ENCODE measurements around the gene ZNF12.

GRCh38 chr7:6641305-6642035, 65.3 kb downstream of the ZNF12 start:
- TF ChIP-seq POLR2A (IDR thresholded peaks at IDR 0.05; ENCODE audit: low read length), result no peak
- no peak for TF ChIP-seq GATA1 (IDR thresholded peaks at IDR 0.05; ENCODE audit: low read depth, low read length)

Measured in erythroblast (primary cell).